Parathyroid adenoma (tissue), 2 donors: ENCODE data around the gene ANKS4B.

Experiments used
- H2AFZ ChIP-seq: fragments of 300-600 bp; sonication (generic); one replicate; pipeline ENCODE4 v1.7.0; 2017; ENCODE audit warnings: antibody characterized with exemption, mild to moderate bottlenecking
- H3K27ac ChIP-seq: fragments of 300-600 bp; sonication (generic); one replicate; pipeline ENCODE4 v1.7.0; 2017
- H3K27me3 ChIP-seq: fragments of 300-600 bp; sonication (generic); one replicate; pipeline ENCODE4 v1.7.0; 2017; ENCODE audit warnings: low read length; ENCODE audit not compliant: control insufficient read depth, insufficient read depth
- H3K36me3 ChIP-seq: fragments of 300-600 bp; sonication (generic); one replicate; pipeline ENCODE4 v1.7.0; 2017; ENCODE audit warnings: low read length; ENCODE audit not compliant: control insufficient read depth, insufficient read depth
- H3K4me1 ChIP-seq: fragments of 300-600 bp; sonication (generic); one replicate; pipeline ENCODE4 v1.7.0; 2017; ENCODE audit warnings: control low read depth
- H3K4me2 ChIP-seq: fragments of 300-600 bp; sonication (generic); one replicate; pipeline ENCODE4 v1.7.0; 2017; ENCODE audit warnings: low read length
- H3K4me3 ChIP-seq: fragments of 300-600 bp; sonication (generic); one replicate; pipeline ENCODE4 v1.7.0; 2017; ENCODE audit warnings: low read depth, low read length
- H3K79me2 ChIP-seq: fragments of 300-600 bp; sonication (generic); one replicate; pipeline ENCODE4 v1.7.0; 2017; ENCODE audit warnings: control low read depth
- H3K9ac ChIP-seq: fragments of 300-600 bp; sonication (generic); one replicate; pipeline ENCODE4 v1.7.0; 2017; ENCODE audit warnings: mild to moderate bottlenecking
- H3K9me3 ChIP-seq: fragments of 300-600 bp; sonication (generic); one replicate; pipeline ENCODE4 v1.7.0; 2017; ENCODE audit warnings: low read length; ENCODE audit not compliant: control insufficient read depth
- TF ChIP-seq, protein P1 (sequence below): fragments of 300-600 bp; sonication (generic); IDR thresholded peaks from one replicate; pipeline ENCODE4 v1.7.0; 2017; ENCODE audit warnings: antibody characterized with exemption, mild to moderate bottlenecking
- donor health status: primary hyperparathyroidism.

Gene ANKS4B

DNA sequence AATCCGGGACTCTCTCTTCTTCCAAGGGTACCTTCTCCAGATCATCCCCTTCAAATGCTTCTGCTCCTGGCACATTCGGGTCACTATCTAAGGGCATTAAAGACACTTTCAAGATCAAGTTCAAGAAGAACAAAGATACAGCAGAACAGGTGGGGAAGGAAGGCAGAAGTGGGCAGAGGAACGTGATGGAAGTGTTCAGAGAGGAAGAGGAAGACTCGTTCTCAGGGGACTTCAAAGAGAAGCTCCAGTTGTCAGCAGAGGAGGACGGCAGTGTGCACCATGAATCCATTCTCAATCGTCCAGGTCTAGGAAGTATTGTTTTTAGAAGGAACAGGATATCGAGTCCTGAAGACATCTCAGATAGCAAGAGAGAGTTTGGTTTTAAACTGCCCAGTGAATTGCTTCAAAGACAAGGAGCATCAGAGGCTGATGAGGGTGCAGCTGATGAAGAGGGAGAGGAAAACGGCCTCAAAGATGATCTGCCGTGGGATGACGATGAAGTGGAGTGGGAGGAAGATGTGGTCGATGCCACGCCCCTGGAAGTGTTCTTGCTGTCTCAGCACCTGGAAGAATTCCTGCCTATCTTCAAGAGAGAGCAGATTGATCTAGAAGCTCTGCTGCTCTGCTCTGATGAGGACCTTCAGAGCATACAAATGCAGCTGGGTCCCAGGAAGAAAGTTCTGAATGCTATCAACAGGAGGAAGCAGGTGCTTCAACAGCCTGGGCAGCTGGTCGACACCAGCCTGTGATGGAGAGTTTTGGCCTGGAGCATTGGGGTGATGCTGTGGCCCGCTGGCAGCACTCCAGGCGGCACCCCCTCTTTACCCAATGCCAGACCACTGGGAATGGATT is 16.8 kb downstream of the ANKS4B start:
- Histone ChIP-seq H3K27ac (no peak overlapping the region), H3K4me2 (no peak overlapping the region), H3K9ac (no peak overlapping the region), H3K27me3 (no peaks in the 10 kb centered on the region), H3K9me3 (no peaks in the 10 kb centered on the region), H3K79me2 (no peaks in the 10 kb centered on the region), H3K4me3 (no peak overlapping the region), H3K4me1 (no peaks in the 10 kb centered on the region), H2AFZ (no peak overlapping the region), H3K36me3 (no peaks in the 10 kb centered on the region)
- TF ChIP-seq, protein P1, sequence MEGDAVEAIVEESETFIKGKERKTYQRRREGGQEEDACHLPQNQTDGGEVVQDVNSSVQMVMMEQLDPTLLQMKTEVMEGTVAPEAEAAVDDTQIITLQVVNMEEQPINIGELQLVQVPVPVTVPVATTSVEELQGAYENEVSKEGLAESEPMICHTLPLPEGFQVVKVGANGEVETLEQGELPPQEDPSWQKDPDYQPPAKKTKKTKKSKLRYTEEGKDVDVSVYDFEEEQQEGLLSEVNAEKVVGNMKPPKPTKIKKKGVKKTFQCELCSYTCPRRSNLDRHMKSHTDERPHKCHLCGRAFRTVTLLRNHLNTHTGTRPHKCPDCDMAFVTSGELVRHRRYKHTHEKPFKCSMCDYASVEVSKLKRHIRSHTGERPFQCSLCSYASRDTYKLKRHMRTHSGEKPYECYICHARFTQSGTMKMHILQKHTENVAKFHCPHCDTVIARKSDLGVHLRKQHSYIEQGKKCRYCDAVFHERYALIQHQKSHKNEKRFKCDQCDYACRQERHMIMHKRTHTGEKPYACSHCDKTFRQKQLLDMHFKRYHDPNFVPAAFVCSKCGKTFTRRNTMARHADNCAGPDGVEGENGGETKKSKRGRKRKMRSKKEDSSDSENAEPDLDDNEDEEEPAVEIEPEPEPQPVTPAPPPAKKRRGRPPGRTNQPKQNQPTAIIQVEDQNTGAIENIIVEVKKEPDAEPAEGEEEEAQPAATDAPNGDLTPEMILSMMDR, result no peak

DNA sequence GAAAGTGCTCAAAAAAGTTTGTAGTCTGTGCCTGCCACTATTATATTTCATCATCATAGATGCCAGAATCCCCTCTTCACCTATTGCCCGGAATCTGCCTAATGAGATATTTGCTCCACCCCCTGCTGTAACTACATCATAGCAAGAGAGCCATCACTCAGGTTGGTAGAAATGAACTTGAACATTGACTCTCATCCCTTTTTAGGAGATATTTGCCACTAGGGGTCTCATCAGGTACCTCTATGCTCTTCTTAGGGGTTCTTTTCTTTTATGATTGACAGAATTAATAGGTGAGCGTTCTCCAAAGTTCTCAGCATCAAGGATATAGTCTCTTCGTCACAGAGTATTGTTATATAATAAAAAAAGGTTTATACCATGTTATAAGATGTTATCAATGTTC is 20.0 kb downstream of the ANKS4B start:
- no peaks in the 10 kb centered on the region for H3K27me3 ChIP-seq
- no peaks in the 10 kb centered on the region for H3K36me3 ChIP-seq
- no peak overlapping the region for H3K4me2 ChIP-seq
- TF ChIP-seq, protein P1, result no peak
- H3K4me3 ChIP-seq, result no peak overlapping the region
- H3K4me1 ChIP-seq, result no peaks in the 10 kb centered on the region
- H3K27ac ChIP-seq, result no peak overlapping the region
- no peaks in the 10 kb centered on the region for H3K9me3 ChIP-seq
- H2AFZ ChIP-seq, result no peak overlapping the region
- H3K79me2 ChIP-seq, result no peaks in the 10 kb centered on the region
- H3K9ac ChIP-seq, result no peak overlapping the region

DNA sequence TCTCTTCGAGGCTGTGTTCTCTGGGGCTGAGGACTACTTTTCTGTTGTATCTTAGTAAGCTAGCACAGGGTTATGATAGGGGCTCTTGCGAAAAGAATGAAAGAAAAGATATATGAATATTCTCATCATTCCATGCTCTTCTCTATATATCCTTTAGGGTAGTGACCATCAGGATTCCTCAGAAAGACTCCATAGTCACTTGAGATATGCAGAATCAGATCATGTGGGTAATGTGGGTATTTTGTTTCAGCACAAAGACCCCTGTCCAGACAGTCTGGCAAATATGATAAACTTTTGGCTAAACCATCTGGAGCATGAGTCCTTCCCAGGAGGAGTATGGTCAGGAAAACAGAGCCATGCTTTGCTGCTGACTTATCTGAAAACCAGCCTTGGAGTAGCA is 23.1 kb downstream of the ANKS4B start:
- Histone ChIP-seq H3K9me3 (no peaks in the 10 kb centered on the region), H3K4me3 (no peak overlapping the region), H3K4me1 (no peaks in the 10 kb centered on the region), H3K79me2 (no peaks in the 10 kb centered on the region), H3K9ac (no peak overlapping the region), H2AFZ (no peak overlapping the region), H3K36me3 (no peaks in the 10 kb centered on the region), H3K27me3 (no peaks in the 10 kb centered on the region), H3K27ac (no peak overlapping the region), H3K4me2 (no peak overlapping the region)
- TF ChIP-seq, protein P1, result no peak

DNA sequence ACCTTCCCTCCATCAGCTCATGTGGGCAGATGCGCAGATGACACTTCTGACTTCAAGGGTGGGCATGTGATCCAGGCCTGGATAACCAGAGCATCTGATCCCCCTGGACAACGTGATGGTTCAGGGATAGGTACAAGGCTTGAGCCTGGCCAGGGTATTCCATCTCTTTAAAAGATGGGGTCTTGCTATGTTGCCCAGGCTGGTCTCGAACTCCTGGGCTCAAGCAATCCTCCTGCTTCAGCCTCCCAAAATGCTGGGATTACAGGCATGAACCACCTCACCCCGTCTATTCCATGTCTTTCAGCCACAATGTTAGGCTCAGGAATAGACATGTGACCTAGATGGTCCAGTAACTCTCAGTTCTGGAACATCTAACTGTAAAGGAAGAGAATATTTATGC is 23.8 kb downstream of the ANKS4B start:
- Histone ChIP-seq H3K4me1 (no peaks in the 10 kb centered on the region), H3K4me2 (no peak overlapping the region), H2AFZ (no peak overlapping the region), H3K27ac (no peak overlapping the region), H3K79me2 (no peaks in the 10 kb centered on the region), H3K27me3 (no peaks in the 10 kb centered on the region), H3K4me3 (no peak overlapping the region), H3K9ac (no peak overlapping the region), H3K36me3 (no peaks in the 10 kb centered on the region), H3K9me3 (no peaks in the 10 kb centered on the region)
- TF ChIP-seq, protein P1, result no peak
